C4-2B (cell line): ENCODE measurements around the gene TOGARAM1.

Source experiments
- H3K27ac ChIP-seq: fragments of 450-650 bp; 2 replicates; pipeline ENCODE4 v1.5.1; 2017
- ZFX ChIP-seq: fragments of 450-650 bp; IDR thresholded peaks from 2 replicates; pipeline ENCODE4 v1.6.1; 2017
- TF ChIP-seq, protein P1 (sequence below): fragments of 450-650 bp; conservative IDR thresholded peaks from 2 replicates; pipeline ENCODE4 v1.5.1; 2017; ENCODE audit warnings: mild to moderate bottlenecking

TOGARAM1 gene, protein sequence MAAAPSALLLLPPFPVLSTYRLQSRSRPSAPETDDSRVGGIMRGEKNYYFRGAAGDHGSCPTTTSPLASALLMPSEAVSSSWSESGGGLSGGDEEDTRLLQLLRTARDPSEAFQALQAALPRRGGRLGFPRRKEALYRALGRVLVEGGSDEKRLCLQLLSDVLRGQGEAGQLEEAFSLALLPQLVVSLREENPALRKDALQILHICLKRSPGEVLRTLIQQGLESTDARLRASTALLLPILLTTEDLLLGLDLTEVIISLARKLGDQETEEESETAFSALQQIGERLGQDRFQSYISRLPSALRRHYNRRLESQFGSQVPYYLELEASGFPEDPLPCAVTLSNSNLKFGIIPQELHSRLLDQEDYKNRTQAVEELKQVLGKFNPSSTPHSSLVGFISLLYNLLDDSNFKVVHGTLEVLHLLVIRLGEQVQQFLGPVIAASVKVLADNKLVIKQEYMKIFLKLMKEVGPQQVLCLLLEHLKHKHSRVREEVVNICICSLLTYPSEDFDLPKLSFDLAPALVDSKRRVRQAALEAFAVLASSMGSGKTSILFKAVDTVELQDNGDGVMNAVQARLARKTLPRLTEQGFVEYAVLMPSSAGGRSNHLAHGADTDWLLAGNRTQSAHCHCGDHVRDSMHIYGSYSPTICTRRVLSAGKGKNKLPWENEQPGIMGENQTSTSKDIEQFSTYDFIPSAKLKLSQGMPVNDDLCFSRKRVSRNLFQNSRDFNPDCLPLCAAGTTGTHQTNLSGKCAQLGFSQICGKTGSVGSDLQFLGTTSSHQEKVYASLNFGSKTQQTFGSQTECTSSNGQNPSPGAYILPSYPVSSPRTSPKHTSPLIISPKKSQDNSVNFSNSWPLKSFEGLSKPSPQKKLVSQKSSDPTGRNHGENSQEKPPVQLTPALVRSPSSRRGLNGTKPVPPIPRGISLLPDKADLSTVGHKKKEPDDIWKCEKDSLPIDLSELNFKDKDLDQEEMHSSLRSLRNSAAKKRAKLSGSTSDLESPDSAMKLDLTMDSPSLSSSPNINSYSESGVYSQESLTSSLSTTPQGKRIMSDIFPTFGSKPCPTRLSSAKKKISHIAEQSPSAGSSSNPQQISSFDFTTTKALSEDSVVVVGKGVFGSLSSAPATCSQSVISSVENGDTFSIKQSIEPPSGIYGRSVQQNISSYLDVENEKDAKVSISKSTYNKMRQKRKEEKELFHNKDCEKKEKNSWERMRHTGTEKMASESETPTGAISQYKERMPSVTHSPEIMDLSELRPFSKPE (N-terminal part only)

DNA sequence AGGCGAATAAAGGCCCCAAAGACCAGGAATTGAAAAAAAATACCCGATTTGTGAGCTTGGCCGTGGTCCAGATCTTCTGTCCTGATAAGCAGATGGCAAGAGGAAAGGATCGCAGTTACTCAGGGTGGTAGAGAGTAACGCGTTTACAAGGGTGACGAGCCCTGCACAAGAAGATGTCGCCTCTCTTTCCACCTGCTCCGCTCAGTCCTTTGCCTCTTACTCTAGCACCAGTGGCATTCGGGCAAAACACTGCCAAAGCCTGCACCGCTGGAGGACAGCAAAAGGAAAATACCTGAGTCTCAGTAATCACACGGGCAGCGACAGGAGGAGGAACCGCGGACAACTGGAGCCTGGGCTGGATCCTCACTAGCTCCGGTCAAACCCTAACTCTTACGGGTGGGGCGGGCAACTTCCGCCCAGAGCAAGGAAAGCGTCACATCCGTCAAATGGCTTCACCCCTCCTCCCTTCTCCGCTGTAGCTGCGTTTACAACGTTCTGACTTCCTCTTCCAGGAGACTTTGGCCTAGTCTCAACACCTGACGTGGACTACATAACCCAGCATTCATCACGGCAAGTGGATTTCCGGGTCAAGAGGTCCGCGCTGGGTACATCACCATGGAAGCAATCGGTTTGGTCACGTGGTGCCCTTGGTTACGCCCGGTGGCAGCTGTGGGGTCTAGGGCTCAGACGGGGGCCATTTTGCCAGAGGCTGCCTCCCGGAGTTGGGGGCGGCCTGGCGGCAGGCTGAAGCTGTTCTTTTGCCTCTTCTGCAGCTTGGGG lies at the start of gene TOGARAM1, which contains the start of gene KLHL28:
TOGARAM1 (plus strand) TSS at position 637 of the 780 bp plus-strand sequence. CDS start 232 bp downstream, outside the sequence.
KLHL28 (minus strand) TSS at position 394 of the 780 bp plus-strand sequence. CDS start 16,019 bp downstream, outside the sequence.
- TF ChIP-seq ZFX: no peak
- TF ChIP-seq, protein P1, sequence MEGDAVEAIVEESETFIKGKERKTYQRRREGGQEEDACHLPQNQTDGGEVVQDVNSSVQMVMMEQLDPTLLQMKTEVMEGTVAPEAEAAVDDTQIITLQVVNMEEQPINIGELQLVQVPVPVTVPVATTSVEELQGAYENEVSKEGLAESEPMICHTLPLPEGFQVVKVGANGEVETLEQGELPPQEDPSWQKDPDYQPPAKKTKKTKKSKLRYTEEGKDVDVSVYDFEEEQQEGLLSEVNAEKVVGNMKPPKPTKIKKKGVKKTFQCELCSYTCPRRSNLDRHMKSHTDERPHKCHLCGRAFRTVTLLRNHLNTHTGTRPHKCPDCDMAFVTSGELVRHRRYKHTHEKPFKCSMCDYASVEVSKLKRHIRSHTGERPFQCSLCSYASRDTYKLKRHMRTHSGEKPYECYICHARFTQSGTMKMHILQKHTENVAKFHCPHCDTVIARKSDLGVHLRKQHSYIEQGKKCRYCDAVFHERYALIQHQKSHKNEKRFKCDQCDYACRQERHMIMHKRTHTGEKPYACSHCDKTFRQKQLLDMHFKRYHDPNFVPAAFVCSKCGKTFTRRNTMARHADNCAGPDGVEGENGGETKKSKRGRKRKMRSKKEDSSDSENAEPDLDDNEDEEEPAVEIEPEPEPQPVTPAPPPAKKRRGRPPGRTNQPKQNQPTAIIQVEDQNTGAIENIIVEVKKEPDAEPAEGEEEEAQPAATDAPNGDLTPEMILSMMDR: no peak
- H3K27ac ChIP-seq: peak within 1 kb of the TSS; percentile 82

DNA sequence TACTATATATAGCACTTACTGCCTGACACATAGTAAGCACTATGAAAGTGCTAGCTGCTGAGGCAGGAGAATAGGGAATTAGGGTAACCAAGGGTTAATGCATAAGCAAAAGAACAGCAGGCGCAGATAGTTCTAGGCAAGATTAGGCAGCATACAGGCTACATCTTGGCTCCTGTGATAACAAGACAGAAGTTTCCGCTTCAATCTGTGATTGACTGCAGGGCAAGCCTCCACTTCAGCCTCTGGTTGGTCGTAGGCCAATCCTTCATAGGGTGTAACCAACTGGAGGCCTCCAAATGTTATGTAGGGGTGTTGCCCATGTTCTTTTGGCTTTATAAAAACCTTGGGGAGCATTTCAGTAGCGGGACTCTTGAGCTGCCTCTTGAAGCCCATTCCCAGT lies 47.1 kb upstream of the TOGARAM1 start:
- no peak for TF ChIP-seq ZFX
- TF ChIP-seq, protein P1: no peak
- H3K27ac ChIP-seq: no peak overlapping the region

DNA sequence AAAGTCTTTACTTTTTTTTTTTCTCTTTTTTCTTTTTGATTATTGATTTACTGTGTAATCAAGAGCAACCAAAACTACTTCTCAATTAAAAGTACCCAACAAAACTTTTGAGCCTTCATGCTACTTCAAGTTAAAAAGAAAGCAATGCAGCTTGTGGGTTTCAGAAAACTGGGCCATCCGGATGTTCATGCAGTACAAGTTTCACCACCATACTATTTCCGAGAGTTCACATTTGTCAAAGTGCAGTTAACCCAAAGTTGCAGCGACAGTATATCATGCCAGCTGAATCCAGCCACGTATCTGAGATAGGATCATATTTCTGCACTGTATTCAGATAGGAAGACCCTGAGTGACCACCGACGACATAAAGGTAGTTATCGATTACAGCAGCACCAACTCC lies 33.2 kb upstream of the TOGARAM1 start:
- TF ChIP-seq ZFX: no peak
- TF ChIP-seq, protein P1: no peak

DNA sequence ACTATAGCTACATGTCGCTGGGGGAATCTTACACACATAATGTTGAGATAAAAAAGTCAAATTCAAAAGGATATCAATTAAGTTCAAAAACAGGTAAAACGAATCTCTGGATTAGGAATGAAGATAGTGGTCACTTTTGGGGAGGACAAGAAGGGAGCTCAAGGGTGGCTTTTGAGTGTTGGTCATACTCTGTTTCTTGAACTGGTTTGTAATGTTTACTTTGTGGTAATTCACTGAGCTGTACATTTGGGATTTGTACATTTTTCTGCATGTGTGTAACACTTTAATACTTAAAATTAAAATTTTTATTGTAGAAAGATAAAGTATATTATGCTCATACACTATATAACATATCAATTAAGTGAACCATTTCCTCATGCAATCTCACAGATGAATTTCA lies 26.8 kb upstream of the TOGARAM1 start:
- TF ChIP-seq ZFX: no peak
- TF ChIP-seq, protein P1: no peak
- no peak overlapping the region for H3K27ac ChIP-seq

More for the DNA sequence above, 33.2 kb upstream of the TOGARAM1 start:
- no peak overlapping the region for H3K27ac ChIP-seq

DNA sequence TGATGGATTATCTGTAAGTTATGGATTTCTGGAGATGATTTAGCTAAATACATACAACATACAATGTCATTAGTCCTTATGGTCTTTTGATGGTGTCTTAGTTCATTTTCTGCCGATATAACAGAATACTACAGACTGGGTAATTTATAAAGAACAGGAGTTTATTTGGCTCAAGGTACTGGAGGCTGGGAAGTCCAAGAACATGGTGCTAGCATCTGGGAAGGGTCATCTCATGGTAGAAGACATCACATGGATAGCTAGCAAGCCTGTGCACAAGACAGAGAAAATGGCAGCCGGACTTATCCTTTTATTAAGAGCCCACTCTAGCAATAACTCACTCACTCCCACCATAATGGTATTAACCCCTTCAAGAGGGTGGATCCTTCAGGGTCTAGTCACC lies 24.4 kb upstream of the TOGARAM1 start:
- TF ChIP-seq, protein P1: no peak
- no peak for TF ChIP-seq ZFX
- no peak overlapping the region for H3K27ac ChIP-seq

DNA sequence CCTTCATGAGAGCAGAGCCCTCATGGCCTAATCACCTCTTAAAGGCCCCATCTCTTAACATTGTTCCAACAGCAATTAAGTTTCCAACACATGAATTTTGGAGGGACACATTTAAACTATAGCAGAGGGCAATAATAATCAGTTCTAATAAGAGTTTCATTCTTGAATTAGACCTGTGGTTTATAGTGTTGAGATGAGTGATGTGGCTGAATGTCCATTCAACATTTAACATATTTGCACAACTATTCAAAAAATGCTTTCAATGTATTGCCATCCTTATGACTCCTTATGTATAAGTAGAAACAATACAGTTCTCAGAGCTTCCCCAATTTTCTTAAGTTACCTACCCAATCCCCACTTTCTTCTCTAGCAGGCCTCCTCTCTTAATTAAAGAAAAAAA lies 21.8 kb upstream of the TOGARAM1 start:
- TF ChIP-seq ZFX: no peak
- TF ChIP-seq, protein P1: no peak
- H3K27ac ChIP-seq: no peak overlapping the region
